HG03095 (cell line): ENCODE data around the gene SMAP2.

Source experiments
- ATAC-seq: cut with Tn5 transposase; IDR thresholded peaks from one replicate; pipeline ENCODE4 v1.9.1; 2021; ENCODE audit warnings: moderate library complexity; ENCODE audit not compliant: unreplicated experiment

Gene SMAP2

DNA sequence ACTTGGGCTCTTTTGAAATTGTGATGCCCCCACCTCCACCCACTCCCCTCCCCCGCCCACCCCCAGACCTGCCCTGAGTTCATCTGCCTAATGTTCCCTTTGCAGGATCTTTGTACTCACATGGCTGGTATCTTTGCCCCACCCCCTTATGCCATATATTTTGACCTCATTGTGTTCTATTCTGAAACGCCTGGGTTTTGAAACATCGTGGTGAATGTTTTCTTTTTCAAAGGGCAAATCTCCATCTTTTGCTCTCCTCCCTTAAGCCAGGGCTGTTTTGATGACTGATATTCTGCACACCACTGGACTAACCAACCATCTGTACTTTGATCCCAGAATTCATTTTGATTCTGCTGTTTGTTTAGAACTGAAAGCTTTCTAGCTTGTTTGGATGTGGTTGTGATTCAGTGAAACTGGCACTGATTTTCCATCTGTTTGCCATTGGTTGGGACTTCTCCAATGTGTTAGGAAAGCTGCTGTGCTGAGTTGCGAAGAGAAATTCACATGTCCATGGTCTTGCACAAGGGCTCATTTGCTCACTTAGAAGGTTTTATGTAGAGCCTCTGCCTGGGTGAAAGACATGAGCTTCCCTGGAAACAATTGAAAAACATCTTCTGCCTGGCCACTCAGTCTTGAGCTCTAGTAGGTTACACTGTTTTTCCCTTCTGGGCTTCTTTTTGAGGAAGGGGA lies 16.5 kb downstream of the SMAP2 start:
- ATAC-seq = no peak

DNA sequence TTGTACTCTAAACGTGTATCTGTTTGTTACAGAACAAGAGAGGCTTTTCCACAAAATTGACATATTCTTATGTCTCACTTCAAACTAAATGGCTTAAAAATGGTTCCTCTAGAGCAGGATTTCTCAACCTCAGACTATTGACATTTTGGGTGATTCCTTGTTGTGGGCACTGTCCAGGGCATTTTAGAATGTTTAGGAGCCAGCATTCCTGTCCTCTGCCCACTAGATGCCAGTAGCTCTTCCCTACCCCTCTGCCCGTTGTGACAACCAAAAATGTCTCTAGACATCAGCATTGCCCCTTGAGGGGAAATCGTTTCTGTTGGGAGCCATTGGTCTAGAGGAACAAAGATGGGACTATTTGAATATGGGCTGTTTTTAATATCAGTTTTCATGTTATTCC lies 17.3 kb downstream of the SMAP2 start:
- ATAC-seq = no peak

DNA sequence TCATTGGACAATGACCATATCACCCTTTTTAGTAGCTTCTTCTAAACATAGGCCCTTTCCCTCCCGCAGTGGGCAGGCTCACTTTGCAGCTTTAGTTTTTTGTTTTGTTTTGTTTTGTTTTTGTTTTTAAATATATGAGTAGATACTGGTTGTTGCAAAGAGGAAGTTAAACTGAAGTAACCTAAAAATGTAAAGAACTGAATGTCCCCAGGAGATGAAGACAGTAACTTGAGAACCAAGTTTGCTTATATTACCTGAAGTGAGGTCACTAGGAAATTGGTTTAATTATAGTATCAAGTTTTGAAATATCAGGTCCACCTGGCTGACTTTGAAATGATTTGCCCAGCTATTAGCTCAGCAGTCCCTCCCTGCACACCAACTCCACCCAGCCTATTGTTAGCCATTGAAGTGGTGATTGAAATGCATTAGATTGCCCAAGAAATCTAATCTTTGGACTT lies 18.2 kb downstream of the SMAP2 start:
- peak; percentile 48 for ATAC-seq

DNA sequence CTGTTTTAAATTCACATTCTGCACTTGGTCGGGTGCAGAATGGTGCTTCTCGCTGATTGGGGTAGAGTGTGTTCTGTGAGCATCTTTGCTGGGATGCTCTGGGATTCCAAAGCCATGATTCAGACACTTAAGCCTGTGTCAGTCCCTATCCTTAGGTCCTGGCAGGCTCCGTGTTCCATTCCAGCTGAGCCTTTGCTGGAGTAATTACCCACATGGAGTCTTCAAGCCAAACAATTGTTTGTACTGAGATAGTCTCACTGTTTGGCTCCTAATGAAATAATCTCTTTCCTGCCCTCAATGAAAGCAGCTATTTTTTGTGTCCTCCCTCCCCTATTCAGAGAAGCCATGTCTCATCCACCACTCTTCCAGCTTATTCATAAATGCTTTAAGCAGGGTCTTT lies 18.7 kb downstream of the SMAP2 start:
- ATAC-seq = no peak

DNA sequence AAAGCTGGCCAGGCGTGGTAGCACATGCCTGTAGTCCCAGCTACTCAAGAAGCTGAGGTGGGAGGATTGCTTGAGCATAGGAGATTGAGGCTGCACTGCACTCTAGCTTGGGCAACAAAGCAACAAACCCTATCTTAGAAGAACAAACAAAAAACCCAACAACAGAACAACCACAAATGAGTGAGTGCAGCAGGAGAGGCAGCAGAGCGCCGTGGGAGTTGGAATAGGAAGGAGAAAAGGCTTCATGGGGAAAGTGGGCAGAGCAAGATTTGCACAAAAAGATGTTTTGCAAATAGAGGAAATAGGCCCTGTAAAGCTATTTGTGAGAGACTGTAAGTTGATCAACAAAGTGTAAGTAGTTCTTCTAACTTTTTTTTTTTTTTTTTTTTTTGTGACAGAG lies 19.6 kb downstream of the SMAP2 start:
- ATAC-seq = no peak

DNA sequence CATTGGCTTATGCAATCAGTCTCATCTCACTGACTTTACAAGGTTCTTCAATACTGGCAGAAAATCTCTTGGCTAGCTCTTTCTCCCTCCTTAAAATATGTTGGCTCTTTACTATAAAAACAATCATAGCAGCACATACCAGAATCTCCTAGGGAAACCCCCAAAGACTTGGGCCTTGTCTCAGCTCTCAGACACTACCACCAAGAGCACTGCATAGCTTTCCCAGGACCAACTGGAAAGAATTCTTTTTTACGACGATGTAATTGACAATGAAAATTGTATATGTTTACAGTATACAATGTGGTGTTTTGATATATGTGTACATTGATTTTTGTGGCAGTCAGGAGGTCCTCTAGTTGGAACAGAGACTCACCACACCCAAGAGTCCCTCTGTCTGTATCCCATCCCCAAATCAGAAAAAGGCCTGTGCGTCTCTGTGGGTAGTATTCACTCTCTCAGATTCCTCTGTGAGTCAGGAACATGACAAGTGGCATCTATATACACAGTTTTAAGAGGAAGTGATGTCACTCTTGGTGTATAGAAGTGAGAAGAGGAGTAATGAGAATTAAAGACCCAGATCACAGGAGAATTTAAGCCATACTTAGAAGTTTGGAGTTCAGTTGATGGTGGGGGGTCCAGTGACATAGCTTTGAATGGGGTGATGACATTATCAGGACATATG lies 21.1 kb downstream of the SMAP2 start:
- no peak for ATAC-seq

DNA sequence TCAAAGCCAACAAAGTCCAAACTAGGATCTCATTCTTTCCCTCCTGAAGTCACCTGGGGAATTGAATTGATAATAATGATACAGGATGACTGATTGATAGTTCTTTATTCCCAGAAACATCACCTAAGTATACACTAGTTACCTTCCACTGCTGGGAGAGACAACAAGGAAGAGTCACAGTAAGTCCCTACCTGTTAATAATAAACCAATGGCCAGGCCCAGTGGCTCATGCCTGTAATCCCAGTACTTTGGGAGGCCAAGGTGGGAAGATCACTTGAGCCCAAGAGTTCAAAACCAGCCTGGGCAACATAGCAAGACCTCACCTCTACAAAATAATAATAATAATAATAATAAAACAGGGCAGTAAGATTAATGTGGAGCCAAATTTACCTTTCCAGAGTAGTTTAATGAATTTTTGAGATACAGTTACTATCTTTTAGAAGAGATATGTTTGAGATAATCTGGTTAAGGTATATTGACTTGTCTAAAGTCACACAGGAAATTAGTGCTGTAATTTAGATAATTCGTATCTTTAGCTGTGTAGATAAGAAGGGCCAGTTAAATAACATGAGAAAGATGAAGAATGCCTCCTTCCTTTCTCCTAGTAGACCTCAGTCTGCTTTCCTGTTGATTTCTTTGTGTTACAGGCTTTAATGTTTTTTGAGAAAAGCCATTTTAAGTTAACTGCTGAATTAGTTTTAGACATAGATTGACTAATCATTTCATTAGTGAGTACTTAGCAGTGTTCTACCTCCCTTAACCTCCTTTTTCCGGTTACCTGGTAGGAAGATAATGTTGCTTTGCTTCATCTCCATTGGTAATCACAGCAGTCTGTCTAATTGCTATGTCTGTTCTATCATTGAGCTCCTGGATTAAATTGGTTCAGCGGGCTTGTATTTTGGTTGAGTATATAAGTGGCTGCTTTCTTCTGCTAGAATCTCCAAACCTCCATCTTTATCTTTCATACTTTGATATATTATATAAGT lies 22.0 kb downstream of the SMAP2 start:
- no peak for ATAC-seq

DNA sequence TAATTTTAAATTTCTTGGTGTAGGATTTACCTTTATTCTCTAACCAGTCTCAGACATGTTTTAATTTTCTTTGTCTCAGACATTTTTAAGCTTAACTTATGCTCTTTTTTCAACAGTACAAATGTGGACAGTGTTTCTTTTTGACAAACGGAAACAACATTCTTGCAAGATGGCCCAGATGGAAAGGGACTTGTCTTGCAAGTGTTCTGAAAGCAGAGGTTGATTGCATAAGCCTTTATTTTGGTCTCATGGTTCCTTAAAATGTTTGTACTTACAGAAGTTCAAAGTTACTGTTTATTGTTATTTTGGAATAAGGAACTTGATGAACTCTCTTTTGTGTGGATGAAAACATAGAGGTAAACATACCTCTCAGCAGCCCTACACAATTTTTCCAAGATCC lies 22.9 kb downstream of the SMAP2 start:
- ATAC-seq = no peak

DNA sequence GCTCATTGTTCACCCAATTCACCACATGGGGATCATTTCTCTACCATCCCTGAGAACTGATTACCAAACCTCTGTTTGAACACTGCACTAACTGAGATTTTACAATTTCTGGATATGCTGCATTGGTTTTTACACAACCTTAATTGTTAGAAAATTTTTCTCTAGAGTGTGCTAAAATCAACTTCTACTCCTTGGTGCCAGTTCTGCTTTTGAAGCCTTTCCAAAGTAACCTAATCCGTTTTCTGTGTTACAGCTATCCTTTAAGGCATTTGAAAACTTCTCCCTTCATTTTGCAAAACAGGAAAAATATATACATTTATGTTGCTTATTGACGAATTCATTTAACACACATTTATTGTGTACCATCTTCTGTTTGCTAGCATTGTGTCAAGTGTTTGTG lies 23.7 kb downstream of the SMAP2 start:
- ATAC-seq = no peak

DNA sequence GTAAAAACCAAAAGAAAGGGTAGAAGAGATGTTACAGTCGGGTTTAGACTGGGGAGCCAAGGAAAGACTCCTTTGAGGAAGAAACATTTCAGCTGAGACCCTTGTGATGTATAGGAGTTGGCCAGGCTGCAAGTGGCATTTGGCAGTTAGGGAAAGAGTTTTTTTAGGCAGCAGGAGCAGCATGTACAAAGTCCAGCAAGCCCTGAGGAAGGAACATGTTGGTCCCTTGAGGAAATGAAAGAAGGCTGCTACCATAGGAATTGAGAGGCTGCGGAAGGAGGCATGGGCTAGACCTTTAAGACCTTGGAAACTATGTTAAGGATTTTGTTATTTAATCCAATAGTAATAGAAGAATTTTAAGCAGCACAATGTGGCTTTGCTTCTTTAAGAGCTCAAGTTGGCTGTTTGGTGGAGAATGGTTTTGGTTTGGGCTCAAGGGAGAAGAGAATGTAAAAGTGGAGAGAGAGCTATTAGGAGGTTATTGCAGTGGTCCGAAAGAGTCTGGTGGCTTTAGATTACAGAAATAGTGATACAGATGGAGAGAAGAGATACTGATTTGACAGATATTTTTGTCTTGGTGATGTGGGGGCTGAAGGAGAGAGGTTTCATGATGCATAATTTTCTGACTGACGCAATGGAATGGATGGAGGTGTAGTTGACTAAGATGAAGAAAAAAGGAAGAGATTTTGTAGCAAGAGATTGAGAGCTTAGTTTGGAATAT lies 26.6 kb downstream of the SMAP2 start:
- ATAC-seq = no peak

DNA sequence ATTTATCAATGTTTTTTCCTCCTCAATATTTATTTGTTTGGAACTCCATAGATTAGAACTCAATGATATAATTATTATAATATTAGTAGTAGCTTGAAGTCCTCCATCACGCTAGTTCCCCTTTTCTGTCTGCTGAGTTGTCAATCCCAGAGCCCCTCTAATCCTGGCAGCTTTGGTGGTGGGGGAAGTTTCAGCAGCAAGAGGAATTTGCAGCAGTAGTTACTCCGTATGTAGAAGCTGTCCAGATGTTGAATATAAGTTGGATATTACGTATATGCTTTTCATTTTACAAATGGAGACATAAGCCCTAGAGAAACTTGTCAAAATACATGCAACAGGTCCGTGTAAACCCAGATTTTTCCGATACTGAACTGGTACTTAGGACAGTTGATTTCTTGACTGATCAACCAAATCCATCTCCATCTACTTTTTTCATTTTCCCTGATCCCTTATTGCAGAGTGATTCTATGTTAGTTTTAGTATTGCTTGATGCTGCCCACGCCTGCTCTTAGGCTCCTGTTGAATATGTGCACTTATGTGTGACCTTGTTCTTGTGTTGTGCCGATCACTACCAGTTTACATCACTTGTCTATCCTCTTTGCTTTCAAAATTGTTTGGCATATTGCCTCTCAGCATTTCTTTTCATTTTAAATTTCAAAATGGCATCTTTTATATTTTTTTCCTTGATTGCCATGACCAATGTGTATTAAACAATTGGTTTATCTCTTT lies 28.1 kb downstream of the SMAP2 start:
- ATAC-seq = no peak

DNA sequence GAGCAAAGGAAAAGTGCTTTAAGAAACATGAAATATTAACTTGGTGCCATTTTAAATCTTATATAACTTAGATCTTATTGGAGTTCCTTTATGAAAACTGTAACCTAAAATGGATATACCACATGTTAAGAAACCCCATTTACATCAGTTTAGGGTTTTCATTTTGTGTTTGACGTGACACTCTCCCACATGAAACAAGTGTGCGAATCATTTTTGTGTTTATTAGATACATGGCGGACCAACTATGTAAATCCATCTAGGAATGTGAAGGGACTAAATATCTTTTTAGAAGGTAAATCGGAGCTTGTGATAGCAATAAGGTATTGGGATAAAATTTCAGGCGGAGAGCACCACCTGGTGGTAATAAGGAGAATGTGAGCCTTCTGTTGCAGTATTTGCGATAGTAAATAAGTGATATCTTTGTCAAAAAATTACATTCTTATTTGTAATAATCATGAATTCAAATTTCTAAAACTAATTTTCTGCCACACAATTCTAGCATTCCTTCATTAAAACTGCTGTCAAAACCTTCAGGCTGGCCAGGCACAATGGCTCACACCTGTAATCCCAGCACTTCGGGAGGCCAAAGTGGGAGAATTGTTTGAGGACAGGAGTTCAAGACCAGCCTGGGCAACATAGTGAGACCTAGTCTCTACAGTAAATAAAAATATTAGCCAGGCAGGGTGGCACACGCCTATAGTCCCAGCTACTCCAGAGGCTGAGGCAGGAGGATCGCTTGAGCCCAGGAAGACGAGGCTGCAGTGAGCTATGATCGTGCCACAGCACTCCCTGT lies 31.3 kb downstream of the SMAP2 start:
- no peak for ATAC-seq

DNA sequence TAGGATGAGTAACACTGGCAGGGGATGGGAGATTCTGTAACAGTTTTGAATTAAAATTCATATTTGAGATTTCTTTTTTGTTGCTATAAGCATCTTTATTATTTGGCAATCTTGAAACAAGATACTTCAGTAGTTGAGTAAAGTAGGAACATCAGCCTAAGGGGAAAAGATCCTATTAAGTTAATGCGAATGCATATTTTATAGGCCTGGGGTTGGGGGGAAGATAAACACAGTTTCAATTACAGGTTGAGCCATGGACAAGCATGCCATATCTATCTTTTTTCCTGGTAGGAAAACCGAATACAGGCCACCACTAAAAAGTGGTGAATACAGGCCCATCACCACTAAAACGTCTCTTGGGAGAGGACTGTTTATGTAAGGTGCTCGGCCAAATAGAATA lies 32.3 kb downstream of the SMAP2 start:
- ATAC-seq = no peak

DNA sequence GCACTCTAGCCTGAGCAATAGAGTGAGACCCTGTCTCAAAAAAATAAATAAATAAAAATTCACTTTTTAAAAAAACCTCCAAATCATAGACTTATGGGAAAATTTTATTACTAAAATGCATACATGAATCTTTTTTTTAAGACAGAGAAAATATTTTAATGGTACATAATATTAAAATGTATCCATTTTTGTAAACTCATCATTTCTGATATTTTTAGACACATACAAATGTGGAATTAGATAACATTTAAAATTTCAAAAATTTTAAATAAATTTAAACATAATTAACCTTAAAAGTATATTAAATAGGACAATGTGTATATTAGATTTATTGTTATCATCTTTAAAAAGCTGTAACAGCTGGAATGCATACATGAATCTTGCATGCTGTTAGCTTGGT lies 33.9 kb downstream of the SMAP2 start:
- ATAC-seq = no peak

DNA sequence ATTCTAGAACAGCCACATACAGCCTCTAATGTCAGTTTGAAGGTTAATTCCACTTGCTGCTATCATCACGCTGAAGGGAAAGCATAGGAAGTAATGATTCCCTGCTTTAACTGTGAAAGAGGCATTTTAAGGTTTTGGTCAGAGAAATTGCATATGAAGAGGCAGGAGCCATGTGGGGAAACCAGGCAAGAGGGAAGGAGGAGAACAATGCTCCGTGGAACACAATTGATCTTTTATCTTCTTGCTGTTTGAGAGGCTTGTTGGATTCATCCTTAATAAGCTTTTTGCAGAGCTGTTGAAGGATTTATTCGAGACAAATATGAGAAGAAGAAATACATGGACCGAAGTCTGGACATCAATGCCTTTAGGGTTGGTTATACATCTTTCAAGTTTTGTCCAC lies 35.9 kb downstream of the SMAP2 start:
- no peak for ATAC-seq

DNA sequence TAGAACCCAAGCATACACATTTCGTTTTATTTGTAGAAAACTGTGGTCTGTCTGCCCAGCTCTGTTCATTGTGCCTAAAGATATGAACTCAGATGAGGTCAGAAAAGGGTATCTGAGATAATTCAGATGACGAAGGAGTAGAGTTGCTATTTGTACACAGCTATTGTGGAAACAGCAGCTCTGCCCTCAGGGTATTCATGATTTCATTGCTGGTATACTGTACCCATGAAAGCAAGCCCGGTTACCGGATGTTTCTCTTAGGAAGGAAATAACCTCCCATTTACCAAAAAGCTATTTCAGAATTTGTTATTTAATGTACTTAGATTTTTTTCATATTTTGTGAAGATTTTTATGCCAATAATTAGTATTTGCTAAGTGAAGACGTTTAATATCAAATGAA lies 37.8 kb downstream of the SMAP2 start:
- ATAC-seq = no peak

DNA sequence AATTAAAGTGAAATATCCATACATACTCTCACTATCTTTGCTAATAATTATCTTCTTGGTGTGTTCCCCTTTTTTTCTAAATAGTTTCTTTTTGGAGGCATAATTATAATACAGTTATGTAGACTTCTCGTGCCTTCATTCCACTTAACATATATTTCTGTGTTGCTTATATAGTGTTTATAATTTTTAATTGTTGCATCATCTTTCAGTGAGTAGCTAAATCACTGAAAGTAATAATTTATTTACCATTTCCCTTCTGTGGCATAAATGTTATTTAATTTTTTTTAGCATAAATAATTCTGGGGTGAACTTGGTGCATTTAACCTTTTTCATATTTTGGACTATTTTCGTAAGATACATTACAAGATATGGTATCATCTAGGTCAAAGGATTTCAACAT lies 38.3 kb downstream of the SMAP2 start:
- ATAC-seq = no peak

DNA sequence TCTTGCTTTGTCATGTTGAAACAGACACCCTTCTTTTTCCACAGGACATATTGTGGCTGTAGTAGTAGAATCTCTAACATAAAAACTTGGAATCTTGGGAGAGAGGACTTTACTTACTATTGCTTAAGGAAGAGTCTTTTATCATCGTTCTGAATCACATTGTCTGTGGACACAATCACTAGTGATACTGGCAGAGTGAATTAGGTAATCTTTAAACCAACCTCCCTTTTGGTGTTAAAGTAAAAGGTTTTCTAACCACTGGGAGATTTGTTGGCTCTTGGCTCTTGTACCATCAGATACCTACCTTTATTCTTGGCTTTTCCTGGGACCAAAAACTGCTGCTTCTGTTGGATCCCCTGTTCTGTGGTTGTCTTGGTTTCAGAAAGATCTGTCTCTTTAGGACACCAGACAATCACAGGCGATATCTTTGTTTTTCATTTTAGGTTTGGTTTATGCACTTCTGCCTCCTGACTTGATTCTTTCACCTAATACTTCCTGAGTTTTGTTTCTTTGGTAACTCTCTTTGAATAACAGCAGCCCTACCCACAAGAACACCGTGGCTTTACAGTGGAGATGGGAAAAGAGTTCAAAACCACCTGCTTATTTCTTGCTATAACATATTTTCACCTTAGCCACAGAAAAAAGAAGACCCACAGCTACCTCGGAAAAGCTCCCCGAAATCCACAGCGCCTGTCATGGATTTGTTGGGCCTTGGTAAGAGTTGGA lies 40.2 kb downstream of the SMAP2 start:
- ATAC-seq = no peak

DNA sequence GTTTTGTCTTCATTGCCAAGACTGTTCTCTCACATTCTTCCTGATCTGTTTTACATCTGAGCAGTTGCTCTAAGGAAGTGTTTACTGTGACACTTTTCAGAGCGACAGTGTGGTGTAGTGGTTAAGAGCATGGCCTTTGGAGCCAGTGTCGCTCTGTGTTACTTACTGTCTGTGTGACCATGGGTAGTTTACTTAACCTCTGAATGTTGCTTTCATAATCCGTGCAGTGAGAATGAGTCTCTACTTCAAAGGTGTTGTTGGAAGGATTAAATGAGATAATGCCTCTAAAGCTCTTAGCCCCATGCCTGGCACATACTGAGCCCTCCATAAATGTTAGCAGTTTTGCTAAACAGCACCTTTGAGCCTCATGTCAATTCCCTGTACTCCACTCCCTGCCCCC lies 40.8 kb downstream of the SMAP2 start:
- no peak for ATAC-seq
